Ishikawa (cell line): ENCODE data around the gene RELB.

Experiments used
- MAX ChIP-seq: IDR thresholded peaks from 2 replicates; pipeline ENCODE4 v1.6.1; 2012
- TAF1 ChIP-seq: IDR thresholded peaks from 2 replicates; pipeline ENCODE4 v1.6.1; 2012; ENCODE audit warnings: low read depth, mild to moderate bottlenecking

- TF ChIP-seq MAX (no peak), TAF1 (no peak)
Measured at GRCh38 chr19:45023048-45023447, 21.8 kb downstream of the RELB start.
